ENCODE measurements around the gene CHRNA1. TPM values are rescaled to one million over a fixed set of nuclear protein-coding genes. Genes with fewer than 3 reads are reported as not detected.

The CHRNA1 gene
- total RNA-seq, 4 donors from 2014 or later: not detected

DNA sequence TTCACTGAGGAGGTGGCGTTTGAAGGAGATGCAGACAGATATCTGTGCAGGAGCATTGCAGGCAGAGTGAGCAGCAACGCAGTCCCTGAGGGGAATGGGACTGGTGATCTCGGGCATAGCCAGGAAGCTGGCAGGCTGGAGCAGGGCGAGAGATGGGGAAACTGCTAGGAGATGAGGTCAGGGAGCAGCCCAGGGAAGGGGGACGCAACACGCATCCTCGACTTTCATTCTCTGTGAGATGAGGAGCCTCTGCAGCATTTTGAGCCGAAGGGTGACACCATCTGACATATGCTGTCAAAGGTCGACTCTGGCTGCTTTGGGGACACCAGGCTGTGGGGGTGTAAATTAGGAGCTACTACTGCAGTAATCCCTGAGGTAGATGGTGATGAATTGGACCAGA is 4.3 kb upstream of the CHRNA1 start:
- Histone ChIP-seq H3K9me3 (no peaks in the 10 kb centered on the region), H3K4me1 (no peaks in the 10 kb centered on the region), H3K4me3 (no peak overlapping the region), H3K27ac (no peak overlapping the region), H3K36me3 (no peaks in the 10 kb centered on the region), H3K27me3 (no peaks in the 10 kb centered on the region)
- intact Hi-C loops (cut with DNase I; ENCODE audit: low total_unique reads): no loop called here
- no peak for DNase-seq
- TF ChIP-seq, protein P1, sequence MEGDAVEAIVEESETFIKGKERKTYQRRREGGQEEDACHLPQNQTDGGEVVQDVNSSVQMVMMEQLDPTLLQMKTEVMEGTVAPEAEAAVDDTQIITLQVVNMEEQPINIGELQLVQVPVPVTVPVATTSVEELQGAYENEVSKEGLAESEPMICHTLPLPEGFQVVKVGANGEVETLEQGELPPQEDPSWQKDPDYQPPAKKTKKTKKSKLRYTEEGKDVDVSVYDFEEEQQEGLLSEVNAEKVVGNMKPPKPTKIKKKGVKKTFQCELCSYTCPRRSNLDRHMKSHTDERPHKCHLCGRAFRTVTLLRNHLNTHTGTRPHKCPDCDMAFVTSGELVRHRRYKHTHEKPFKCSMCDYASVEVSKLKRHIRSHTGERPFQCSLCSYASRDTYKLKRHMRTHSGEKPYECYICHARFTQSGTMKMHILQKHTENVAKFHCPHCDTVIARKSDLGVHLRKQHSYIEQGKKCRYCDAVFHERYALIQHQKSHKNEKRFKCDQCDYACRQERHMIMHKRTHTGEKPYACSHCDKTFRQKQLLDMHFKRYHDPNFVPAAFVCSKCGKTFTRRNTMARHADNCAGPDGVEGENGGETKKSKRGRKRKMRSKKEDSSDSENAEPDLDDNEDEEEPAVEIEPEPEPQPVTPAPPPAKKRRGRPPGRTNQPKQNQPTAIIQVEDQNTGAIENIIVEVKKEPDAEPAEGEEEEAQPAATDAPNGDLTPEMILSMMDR (IDR thresholded peaks at IDR 0.05): no peak
- TF ChIP-seq POLR2A (IDR thresholded peaks at IDR 0.05): no peak

DNA sequence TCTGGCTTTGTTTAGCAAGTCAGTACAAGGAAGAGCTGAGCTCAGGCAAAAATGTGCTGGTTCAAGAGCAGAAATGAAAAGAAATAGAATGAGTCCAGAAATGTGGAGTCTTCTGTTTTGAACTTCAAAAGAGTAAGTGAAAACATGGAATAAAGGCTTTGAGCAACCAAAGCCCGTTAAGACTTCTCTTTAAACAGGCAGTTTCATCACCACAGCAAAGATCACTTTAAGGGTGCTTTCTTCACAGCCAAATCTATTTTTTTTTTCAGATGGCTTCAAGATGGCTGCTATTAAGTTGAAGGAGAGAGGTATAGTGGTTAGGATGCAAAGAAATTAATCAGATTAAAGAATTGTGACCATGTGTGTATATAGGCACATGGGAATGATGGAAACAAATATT is 2.0 kb upstream of the CHRNA1 start:
- Histone ChIP-seq H3K4me1 (no peaks in the 10 kb centered on the region), H3K27ac (no peak overlapping the region), H3K36me3 (no peaks in the 10 kb centered on the region), H3K4me3 (no peak overlapping the region), H3K27me3 (no peaks in the 10 kb centered on the region), H3K9me3 (no peaks in the 10 kb centered on the region)
- DNase-seq: no peak
- intact Hi-C loops (cut with DNase I; ENCODE audit: low total_unique reads): no loop called here
- TF ChIP-seq, protein P1 (IDR thresholded peaks at IDR 0.05): no peak
- TF ChIP-seq POLR2A (IDR thresholded peaks at IDR 0.05): no peak

DNA sequence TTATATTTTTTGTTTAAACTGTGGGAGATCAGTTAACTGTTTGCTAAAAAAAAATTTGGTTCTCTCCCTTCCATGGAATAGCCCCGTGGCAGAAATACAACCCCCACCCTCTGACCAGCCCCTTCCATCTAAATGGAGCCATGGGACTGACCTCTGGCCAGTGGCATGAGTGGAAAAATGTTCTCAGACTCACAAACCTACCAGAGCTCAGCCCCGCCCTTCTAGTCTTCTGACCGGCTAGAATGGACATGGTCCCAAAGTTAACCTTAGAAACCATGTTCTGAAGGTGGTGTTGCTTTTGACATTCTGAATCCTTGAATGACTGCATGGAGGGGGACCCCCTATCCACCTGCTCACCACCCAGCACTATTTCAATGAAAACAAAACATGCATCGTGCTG is 1.3 kb upstream of the CHRNA1 start:
- Histone ChIP-seq H3K36me3 (no peaks in the 10 kb centered on the region), H3K27ac (no peak overlapping the region), H3K4me1 (no peaks in the 10 kb centered on the region), H3K9me3 (no peaks in the 10 kb centered on the region), H3K4me3 (no peak overlapping the region), H3K27me3 (no peaks in the 10 kb centered on the region)
- DNase-seq: no peak
- TF ChIP-seq, protein P1 (IDR thresholded peaks at IDR 0.05): no peak
- intact Hi-C loops (cut with DNase I; ENCODE audit: low total_unique reads): no loop called here

DNA sequence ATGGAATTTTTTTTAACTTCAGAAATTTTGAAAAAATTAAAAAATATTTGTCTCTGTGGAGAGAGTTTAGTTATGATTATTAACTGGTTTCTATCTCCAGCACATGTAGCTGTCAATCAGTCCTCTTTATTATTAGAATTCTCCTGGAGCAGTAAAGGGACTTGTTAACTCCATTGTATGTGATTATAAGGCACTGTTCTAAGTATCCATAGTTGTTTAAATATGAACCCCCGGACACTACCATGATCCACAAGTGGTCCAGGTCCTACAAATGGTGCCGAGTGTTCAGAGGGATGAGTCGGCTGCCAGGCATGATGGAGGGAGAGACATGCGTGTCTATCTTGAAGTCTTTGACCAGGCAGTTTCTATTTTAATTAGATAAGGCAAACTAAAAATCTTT is 492 bp downstream of the CHRNA1 start:
- no peak for DNase-seq
- no peak for TF ChIP-seq POLR2A (IDR thresholded peaks at IDR 0.05)
- TF ChIP-seq, protein P1 (IDR thresholded peaks at IDR 0.05): no peak
- Histone ChIP-seq H3K27ac (no peak overlapping the region), H3K27me3 (no peaks in the 10 kb centered on the region), H3K4me3 (no peak overlapping the region), H3K36me3 (no peaks in the 10 kb centered on the region), H3K4me1 (no peaks in the 10 kb centered on the region), H3K9me3 (no peaks in the 10 kb centered on the region)
- intact Hi-C loops (cut with DNase I; ENCODE audit: low total_unique reads): no loop called here

DNA sequence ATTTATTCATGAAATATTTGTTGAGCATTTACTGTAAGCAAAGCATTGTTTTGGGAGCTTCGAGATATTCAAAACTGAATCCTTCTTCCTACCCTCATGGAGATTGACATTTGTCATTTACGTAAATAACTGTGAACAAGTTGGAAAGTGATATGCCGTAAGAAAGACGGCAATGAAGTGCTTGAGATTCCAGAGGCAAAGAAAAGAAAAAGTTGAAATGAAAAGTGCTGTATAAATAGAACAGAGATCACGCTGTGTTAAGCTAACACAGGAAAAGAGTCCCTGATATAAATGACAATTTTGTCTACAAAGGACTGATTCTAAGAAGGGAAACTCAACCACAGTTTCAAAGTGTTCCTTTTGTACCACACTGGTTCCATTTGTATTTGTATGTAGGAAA is 1.8 kb downstream of the CHRNA1 start:
- intact Hi-C loops (cut with DNase I; ENCODE audit: low total_unique reads): no loop called here
- Histone ChIP-seq H3K9me3 (no peaks in the 10 kb centered on the region), H3K36me3 (no peaks in the 10 kb centered on the region), H3K4me1 (no peaks in the 10 kb centered on the region), H3K27me3 (no peaks in the 10 kb centered on the region), H3K4me3 (no peak overlapping the region), H3K27ac (no peak overlapping the region)
- no peak for TF ChIP-seq POLR2A (IDR thresholded peaks at IDR 0.05)
- TF ChIP-seq, protein P1 (IDR thresholded peaks at IDR 0.05): no peak
- DNase-seq: no peak

Data from uterus (tissue), 4 donors.